Duodenal mucosa (tissue), 2 donors: ENCODE results near the gene SCAF1.

Experiments used
- H3K27ac ChIP-seq: one replicate; pipeline ENCODE4 v1.7.0; 2013; ENCODE audit warnings: low read depth, low read length
- H3K27me3 ChIP-seq, 2 donors: one replicate each; pipeline ENCODE4 v1.7.0; 2013; ENCODE audit warnings: low read length in 2 of 2, control low read depth in 1 of 2; ENCODE audit not compliant: insufficient read depth in 2 of 2, control insufficient read depth in 1 of 2
- H3K36me3 ChIP-seq, 2 donors: one replicate each; pipeline ENCODE4 v1.7.0; 2013; ENCODE audit warnings: low read length in 2 of 2, control low read depth in 1 of 2; ENCODE audit not compliant: insufficient read depth in 2 of 2, control insufficient read depth in 1 of 2
- H3K4me1 ChIP-seq, 2 donors: one replicate each; pipeline ENCODE4 v1.7.0; 2013; ENCODE audit warnings: low read length in 2 of 2, control low read depth in 1 of 2; ENCODE audit not compliant: insufficient read depth in 2 of 2, control insufficient read depth in 1 of 2
- H3K4me3 ChIP-seq, 2 donors: one replicate each; pipeline ENCODE4 v1.7.0; 2013; ENCODE audit warnings: low read length in 2 of 2, low read depth in 1 of 2
- H3K9ac ChIP-seq, 2 donors: one replicate each; pipeline ENCODE4 v1.7.0; 2013; ENCODE audit warnings: low read length in 2 of 2, low read depth in 1 of 2
- H3K9me3 ChIP-seq, 2 donors: one replicate each; pipeline ENCODE4 v1.7.0; 2013; ENCODE audit warnings: low read length in 2 of 2, control low read depth in 1 of 2; ENCODE audit not compliant: control insufficient read depth in 1 of 2

Gene SCAF1

GRCh38 chr19:49657493-49658138 is 15.6 kb downstream of the SCAF1 start:
- H3K36me3 ChIP-seq, result peaks cover 52 to 96% of the 10 kb centered on the region in 2 donors
- no peak overlapping the region for H3K9ac ChIP-seq
- no peaks in the 10 kb centered on the region for H3K4me1 ChIP-seq
- no peak overlapping the region for H3K27ac ChIP-seq
- no peak overlapping the region for H3K4me3 ChIP-seq
- no peaks in the 10 kb centered on the region for H3K27me3 ChIP-seq
- no peaks in the 10 kb centered on the region for H3K9me3 ChIP-seq

DNA sequence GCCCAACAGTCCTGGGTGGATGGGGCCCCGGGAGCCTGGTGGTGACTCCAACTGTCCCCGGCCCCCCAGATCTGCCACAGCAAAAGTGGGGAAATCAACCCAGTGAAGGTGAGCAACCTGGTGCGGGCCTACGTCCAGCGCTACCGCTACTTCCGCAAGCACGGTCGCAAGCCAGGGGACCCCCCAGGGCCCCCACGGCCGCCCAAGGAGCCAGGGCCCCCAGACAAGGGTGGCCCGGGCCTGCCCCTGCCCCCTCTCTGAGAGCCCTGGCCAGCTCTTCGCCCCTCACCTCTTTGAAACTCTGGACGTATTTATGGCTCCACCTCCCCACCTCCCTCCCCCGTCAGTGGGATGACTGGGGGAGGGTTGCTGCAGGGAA is 16.1 kb downstream of the SCAF1 start:
- no peak overlapping the region for H3K9ac ChIP-seq
- H3K27me3 ChIP-seq, result no peaks in the 10 kb centered on the region
- H3K4me1 ChIP-seq, result peaks cover 1 to 5% of the 10 kb centered on the region in 2 donors
- no peaks in the 10 kb centered on the region for H3K9me3 ChIP-seq
- H3K4me3 ChIP-seq, result no peak overlapping the region
- peaks cover 52 to 96% of the 10 kb centered on the region in 2 donors for H3K36me3 ChIP-seq
- H3K27ac ChIP-seq, result no peak overlapping the region

- H3K9ac ChIP-seq, result no peak overlapping the region
- H3K4me1 ChIP-seq, result peaks cover 5 to 12% of the 10 kb centered on the region in 2 donors
- no peaks in the 10 kb centered on the region for H3K9me3 ChIP-seq
- H3K4me3 ChIP-seq, result no peak overlapping the region
- H3K36me3 ChIP-seq, result peaks cover 51 to 90% of the 10 kb centered on the region in 2 donors
- no peaks in the 10 kb centered on the region for H3K27me3 ChIP-seq
- no peak overlapping the region for H3K27ac ChIP-seq
Measured at GRCh38 chr19:49658566-49659442, 16.8 kb downstream of the SCAF1 start.

DNA sequence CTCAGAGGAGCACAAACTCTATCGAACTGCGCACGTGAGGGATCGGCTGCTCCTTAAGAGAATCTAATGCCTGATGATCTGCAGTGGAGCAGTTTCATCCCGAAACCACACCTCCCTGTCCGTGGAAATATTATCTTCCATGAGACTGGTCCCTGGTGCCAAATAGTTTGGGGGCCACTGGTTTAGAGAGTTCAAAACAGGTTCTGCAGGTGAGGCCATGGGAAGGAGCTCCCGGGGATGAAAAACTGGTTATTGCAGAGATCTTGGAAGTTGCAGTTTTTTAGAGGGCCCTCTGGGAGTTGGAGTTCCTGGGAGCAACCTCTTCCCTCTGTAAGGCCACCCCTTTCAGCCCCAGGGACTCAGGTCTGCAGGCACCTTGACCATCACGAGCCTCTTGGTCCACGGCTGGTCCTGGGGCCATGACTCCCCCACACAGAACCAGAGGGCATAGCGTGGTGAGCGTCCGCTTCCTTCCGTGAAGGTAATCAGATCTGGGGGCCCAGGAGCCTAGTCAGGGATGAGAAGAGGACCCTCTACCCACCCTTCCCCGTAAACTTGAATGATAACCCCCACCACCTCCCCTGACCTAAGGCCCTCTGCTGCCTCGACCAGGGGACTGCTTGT is 18.4 kb downstream of the SCAF1 start:
- no peak overlapping the region for H3K4me3 ChIP-seq
- no peaks in the 10 kb centered on the region for H3K27me3 ChIP-seq
- peaks cover 5 to 23% of the 10 kb centered on the region in 2 donors for H3K4me1 ChIP-seq
- no peak overlapping the region for H3K27ac ChIP-seq
- H3K9ac ChIP-seq, result no peak overlapping the region
- peaks cover 43 to 74% of the 10 kb centered on the region in 2 donors for H3K36me3 ChIP-seq
- no peaks in the 10 kb centered on the region for H3K9me3 ChIP-seq

- no peak overlapping the region for H3K4me3 ChIP-seq
- H3K36me3 ChIP-seq, result peaks cover 29 to 59% of the 10 kb centered on the region in 2 donors
- H3K4me1 ChIP-seq, result peaks cover 13 to 32% of the 10 kb centered on the region in 2 donors
- no peak overlapping the region for H3K9ac ChIP-seq
- no peaks in the 10 kb centered on the region for H3K27me3 ChIP-seq
- no peak overlapping the region for H3K27ac ChIP-seq
- no peaks in the 10 kb centered on the region for H3K9me3 ChIP-seq
Measured at GRCh38 chr19:49662011-49662410, 20.0 kb downstream of the SCAF1 start.

DNA sequence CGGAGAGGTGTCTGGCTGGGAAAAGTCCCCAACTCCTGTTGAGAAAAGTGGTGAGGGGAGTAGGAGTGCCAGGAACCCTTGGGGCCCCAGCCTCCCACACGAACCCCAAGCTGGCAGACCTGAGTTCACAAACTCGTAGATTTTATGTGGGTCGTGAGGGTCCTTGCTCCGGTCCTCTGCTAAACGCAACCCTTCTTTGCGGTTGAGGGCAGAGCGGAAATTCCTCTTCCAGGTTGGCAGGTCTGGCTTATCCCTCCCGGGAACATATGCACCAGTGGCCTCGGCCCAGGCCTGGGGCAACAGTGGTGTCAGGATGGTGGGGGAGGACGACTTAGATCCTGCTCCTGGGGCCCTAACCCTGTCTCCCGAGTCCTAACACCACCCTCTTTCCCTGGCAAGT is 21.2 kb downstream of the SCAF1 start:
- Histone ChIP-seq H3K27ac (no peak overlapping the region), H3K4me3 (peak overlapping the region in 1 of 2 donors; percentile 36), H3K4me1 (peaks cover 13 to 32% of the 10 kb centered on the region in 2 donors), H3K9me3 (no peaks in the 10 kb centered on the region), H3K9ac (peak overlapping the region in 1 of 2 donors; percentile 88), H3K27me3 (no peaks in the 10 kb centered on the region), H3K36me3 (peaks cover 29 to 48% of the 10 kb centered on the region in 2 donors)

- no peaks in the 10 kb centered on the region for H3K27me3 ChIP-seq
- peaks cover 18 to 36% of the 10 kb centered on the region in 2 donors for H3K36me3 ChIP-seq
- peak overlapping the region; percentile 88 to 93 for H3K9ac ChIP-seq
- H3K4me3 ChIP-seq, result peak overlapping the region; percentile 93 to 94
- no peaks in the 10 kb centered on the region for H3K9me3 ChIP-seq
- H3K27ac ChIP-seq, result peak overlapping the region; percentile 88
- peaks cover 13 to 32% of the 10 kb centered on the region in 2 donors for H3K4me1 ChIP-seq
Measured at GRCh38 chr19:49664171-49665035, 22.4 kb downstream of the SCAF1 start.

- H3K4me3 ChIP-seq, result peak overlapping the region; percentile 93 to 94
- peaks cover 16 to 31% of the 10 kb centered on the region in 2 donors for H3K36me3 ChIP-seq
- H3K9me3 ChIP-seq, result no peaks in the 10 kb centered on the region
- peak overlapping the region; percentile 88 for H3K27ac ChIP-seq
- H3K9ac ChIP-seq, result peak overlapping the region; percentile 88 to 93
- peaks cover 13 to 32% of the 10 kb centered on the region in 2 donors for H3K4me1 ChIP-seq
- no peaks in the 10 kb centered on the region for H3K27me3 ChIP-seq
Measured at GRCh38 chr19:49665036-49665350, 23.0 kb downstream of the SCAF1 start.

DNA sequence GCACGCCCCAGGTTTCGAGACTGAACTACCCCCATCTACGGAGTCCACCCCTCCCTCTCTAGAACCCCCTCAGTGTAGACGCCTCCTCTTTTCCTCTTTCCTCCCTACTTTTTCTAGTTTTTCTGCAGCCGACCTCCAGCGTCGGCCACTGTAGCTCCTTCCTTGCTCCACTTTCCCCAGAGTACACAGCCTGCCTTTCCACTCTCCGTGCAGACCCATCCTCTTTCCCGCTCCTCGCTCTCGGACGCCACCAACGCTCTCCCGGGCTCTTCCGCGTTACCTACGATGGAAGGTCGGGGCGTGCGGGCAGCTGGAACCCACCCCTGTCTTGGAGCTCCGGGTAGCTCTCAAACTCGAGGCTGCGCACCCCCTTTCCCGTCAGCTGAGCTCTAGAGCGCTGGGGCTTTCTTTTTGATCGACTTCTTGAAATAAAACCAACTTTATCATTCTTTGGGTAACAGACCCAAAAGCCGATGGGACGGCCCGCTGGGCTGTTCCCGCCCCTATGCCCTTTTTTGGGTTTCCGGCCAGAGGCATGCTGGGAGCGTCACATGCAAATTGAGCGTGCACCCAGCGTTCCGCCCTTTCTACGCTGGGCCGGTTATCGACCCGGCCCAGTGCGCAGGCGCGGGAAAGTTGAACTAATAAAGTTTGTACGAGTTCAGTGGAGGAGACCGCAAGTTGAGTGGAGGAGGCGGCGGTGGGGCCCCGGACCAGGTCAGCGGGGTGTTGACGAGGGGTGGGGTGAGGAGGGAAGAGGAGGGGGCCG is 23.5 kb downstream of the SCAF1 start, which contains the start of the genes BCL2L12 and IRF3:
Gene BCL2L12, plus strand, starts transcription at position 583 of the 769 bp plus-strand sequence. CDS start 760 bp downstream, outside the sequence.
Gene IRF3, minus strand, starts transcription at position 507 of the 769 bp plus-strand sequence. CDS start 1,019 bp downstream, outside the sequence.
- no peaks in the 10 kb centered on the region for H3K27me3 ChIP-seq
- peak within 1 kb of the TSS; percentile 88 for H3K27ac ChIP-seq
- no peaks in the 10 kb centered on the region for H3K9me3 ChIP-seq
- H3K4me3 ChIP-seq, result peak within 1 kb of the TSS; percentile 93 to 94
- peaks cover 13 to 32% of the 10 kb centered on the region in 2 donors for H3K4me1 ChIP-seq
- peaks cover 16 to 28% of the 10 kb centered on the region in 2 donors for H3K36me3 ChIP-seq
- peak within 1 kb of the TSS; percentile 88 to 93 for H3K9ac ChIP-seq
